HepG2 (cell line): ENCODE measurements around the gene OGG1. TPM values are rescaled to one million over a fixed set of nuclear protein-coding genes. Genes with fewer than 3 reads are reported as not detected.

ENCODE experiments used
- AHR ChIP-seq: IDR thresholded peaks from 2 replicates; pipeline ENCODE4 v1.6.1; 2018; ENCODE audit warnings: missing genetic modification reagents, missing compliant biosample characterization
- E2F2 ChIP-seq: sonication (generic); formaldehyde crosslinking; IDR thresholded peaks from 2 replicates; pipeline ENCODE4 v1.4.0; 2020; ENCODE audit warnings: missing genetic modification reagents, borderline replicate concordance
- GPN1 ChIP-seq: sonication (generic); formaldehyde crosslinking; IDR thresholded peaks from 2 replicates; pipeline ENCODE4 v1.5.1; 2020; ENCODE audit warnings: missing genetic modification reagents, borderline replicate concordance
- GZF1 ChIP-seq: sonication (generic); formaldehyde crosslinking; IDR thresholded peaks from 2 replicates; pipeline ENCODE4 v1.5.1; 2020; ENCODE audit warnings: mild to moderate bottlenecking, missing genetic modification reagents
- HES4 ChIP-seq: sonication (generic); formaldehyde crosslinking; IDR thresholded peaks from 2 replicates; pipeline ENCODE4 v1.9.0; 2021; ENCODE audit warnings: mild to moderate bottlenecking, missing genetic modification reagents, borderline replicate concordance
- ISL2 ChIP-seq: sonication (generic); formaldehyde crosslinking; IDR thresholded peaks from 2 replicates; pipeline ENCODE4 v1.5.0; 2020; ENCODE audit warnings: missing genetic modification reagents
- KAT2B ChIP-seq: fragments of 150-350 bp; IDR thresholded peaks from 2 replicates; pipeline ENCODE4 v1.6.1; 2014; ENCODE audit warnings: low read depth, low read length, borderline replicate concordance
- MAFG ChIP-seq: sonication (generic); formaldehyde crosslinking; IDR thresholded peaks from 2 replicates; pipeline ENCODE4 v1.5.1; 2020; ENCODE audit warnings: mild to moderate bottlenecking, missing genetic modification reagents
- MED8 ChIP-seq: sonication (generic); formaldehyde crosslinking; IDR thresholded peaks from 2 replicates; pipeline ENCODE4 v1.8.1; 2023; ENCODE audit warnings: mild to moderate bottlenecking, missing genetic modification reagents; ENCODE audit not compliant: insufficient replicate concordance
- MIXL1 ChIP-seq: IDR thresholded peaks from 2 replicates; pipeline ENCODE4 v1.6.1; 2016
- NR0B2 ChIP-seq: sonication (generic); formaldehyde crosslinking; IDR thresholded peaks from 2 replicates; pipeline ENCODE4 v1.4.0; 2020; ENCODE audit warnings: mild to moderate bottlenecking, missing genetic modification reagents
- SAFB2 ChIP-seq: sonication (generic); formaldehyde crosslinking; IDR thresholded peaks from 2 replicates; pipeline ENCODE4 v1.5.1; 2020; ENCODE audit warnings: missing genetic modification reagents, low read depth, mild to moderate bottlenecking, borderline replicate concordance
- SIN3A ChIP-seq: IDR thresholded peaks from 2 replicates; pipeline ENCODE4 v1.6.1; 2011; ENCODE audit warnings: low read depth, mild to moderate bottlenecking, control low read depth, low read length, borderline replicate concordance
- SIX4 ChIP-seq: sonication (generic); formaldehyde crosslinking; IDR thresholded peaks from 2 replicates; pipeline ENCODE4 v1.4.0; 2020; ENCODE audit warnings: missing genetic modification reagents
- TAF15 ChIP-seq: fragments of 200-400 bp; formaldehyde crosslinking; IDR thresholded peaks from one replicate; pipeline ENCODE4 v1.6.1; 2018; ENCODE audit warnings: mild to moderate bottlenecking, low read depth, low read length; ENCODE audit not compliant: poor library complexity, severe bottlenecking
- TCF12 ChIP-seq, 2 experiments: fragments of 450-650 bp in 1 of 2; sonication (generic) in 1 of 2; formaldehyde crosslinking in 1 of 2; IDR thresholded peaks; 2 replicates each; pipeline versions ENCODE4 v1.6.1 to v1.8.0; 2017 to 2022; ENCODE audit warnings: antibody characterized with exemption in 1 of 2, mild to moderate bottlenecking in 1 of 2, missing genetic modification reagents in 1 of 2, moderate library complexity in 1 of 2
- ZBTB38 ChIP-seq: sonication (generic); formaldehyde crosslinking; IDR thresholded peaks from 2 replicates; pipeline ENCODE4 v1.5.1; 2020; ENCODE audit warnings: mild to moderate bottlenecking, missing genetic modification reagents
- ZFP90 ChIP-seq: sonication (generic); formaldehyde crosslinking; IDR thresholded peaks from 2 replicates; pipeline ENCODE4 v1.8.0; 2022; ENCODE audit warnings: missing genetic modification reagents, mild to moderate bottlenecking, inconsistent platforms, borderline replicate concordance
- ZGPAT ChIP-seq: IDR thresholded peaks from 2 replicates; pipeline ENCODE4 v1.6.1; 2016; ENCODE audit warnings: mild to moderate bottlenecking
- ZNF230 ChIP-seq: sonication (generic); formaldehyde crosslinking; IDR thresholded peaks from 2 replicates; pipeline ENCODE4 v1.4.0; 2020; ENCODE audit warnings: mild to moderate bottlenecking, missing genetic modification reagents
- ZNF232 ChIP-seq: sonication (generic); formaldehyde crosslinking; IDR thresholded peaks from 2 replicates; pipeline ENCODE4 v1.4.0; 2020; ENCODE audit warnings: missing genetic modification reagents, borderline replicate concordance
- ZNF468 ChIP-seq: sonication (generic); formaldehyde crosslinking; IDR thresholded peaks from 2 replicates; pipeline ENCODE4 v1.8.0; 2022; ENCODE audit warnings: mild to moderate bottlenecking, moderate library complexity, missing genetic modification reagents
- ZNF496 ChIP-seq: sonication (generic); formaldehyde crosslinking; IDR thresholded peaks from 2 replicates; pipeline ENCODE4 v1.8.1; 2023; ENCODE audit warnings: mild to moderate bottlenecking, moderate library complexity, missing genetic modification reagents; ENCODE audit not compliant: insufficient replicate concordance
- ZNF556 ChIP-seq: sonication (generic); formaldehyde crosslinking; IDR thresholded peaks from 2 replicates; pipeline ENCODE4 v1.4.0; 2020; ENCODE audit warnings: mild to moderate bottlenecking, missing genetic modification reagents, borderline replicate concordance
- ZNF563 ChIP-seq: sonication (generic); formaldehyde crosslinking; IDR thresholded peaks from 2 replicates; pipeline ENCODE4 v1.8.0; 2022; ENCODE audit warnings: mild to moderate bottlenecking, moderate library complexity, missing genetic modification reagents
- polyA plus RNA-seq, 8 experiments: library from polyadenylated mRNA; depleted of rRNA in 3 of 8; stranded (reverse) in 7 of 8; unstranded in 1 of 8; fragments of >200 nt; fragmentation: Illumina TruSeq in 4 of 8; extraction: Trizol in 4 of 8; gene quantifications; 2 replicates each; pipeline versions ENCODE4 v1.2.1 to v1.2.3, GENCODE V29; 2011 to 2016; ENCODE audit warnings: low read depth in 4 of 8, missing spikeins in 1 of 8, mixed read lengths in 1 of 8; ENCODE audit not compliant: insufficient read depth in 1 of 8
- total RNA-seq, 5 experiments: library from RNA; depleted of rRNA; stranded (reverse); fragments of >200 nt; fragmentation: Illumina TruSeq; extraction: Trizol; gene quantifications; 2 replicates each; pipeline ENCODE4 v1.2.3, GENCODE V29; 2016; ENCODE audit warnings: low read depth in 1 of 5
- TF ChIP-seq, protein P1 (sequence below): sonication (generic); formaldehyde crosslinking; IDR thresholded peaks from 2 replicates; pipeline ENCODE4 v1.4.0; 2020; ENCODE audit warnings: mild to moderate bottlenecking, missing genetic modification reagents

Gene OGG1
- total and polyA plus RNA-seq, 2 of the 13 experiments (the other 11 are each of a cell fraction or from before 2014, with no cell fraction given) = 28.7 to 33.2 TPM

GRCh38 chr3:9791790-9792404 is 42.1 kb downstream of the OGG1 start (continued):
- TF ChIP-seq ZGPAT (CRISPR knock-in tag) = no peak
- no peak for TF ChIP-seq TCF12 (IDR thresholded peaks at IDR 0.05)
- TF ChIP-seq TCF12 (CRISPR knock-in tag; IDR thresholded peaks at IDR 0.05) = no peak
- peak; percentile 20 for TF ChIP-seq MED8 (CRISPR knock-in tag)
- no peak for TF ChIP-seq ZNF496 (CRISPR knock-in tag)
- no peak for TF ChIP-seq SIN3A
- no peak for TF ChIP-seq KAT2B
- TF ChIP-seq MIXL1 (CRISPR knock-in tag) = no peak
- TF ChIP-seq GPN1 (CRISPR knock-in tag) = no peak
- no peak for TF ChIP-seq TAF15
- no peak for TF ChIP-seq ISL2 (CRISPR knock-in tag)
- TF ChIP-seq, protein P1, sequence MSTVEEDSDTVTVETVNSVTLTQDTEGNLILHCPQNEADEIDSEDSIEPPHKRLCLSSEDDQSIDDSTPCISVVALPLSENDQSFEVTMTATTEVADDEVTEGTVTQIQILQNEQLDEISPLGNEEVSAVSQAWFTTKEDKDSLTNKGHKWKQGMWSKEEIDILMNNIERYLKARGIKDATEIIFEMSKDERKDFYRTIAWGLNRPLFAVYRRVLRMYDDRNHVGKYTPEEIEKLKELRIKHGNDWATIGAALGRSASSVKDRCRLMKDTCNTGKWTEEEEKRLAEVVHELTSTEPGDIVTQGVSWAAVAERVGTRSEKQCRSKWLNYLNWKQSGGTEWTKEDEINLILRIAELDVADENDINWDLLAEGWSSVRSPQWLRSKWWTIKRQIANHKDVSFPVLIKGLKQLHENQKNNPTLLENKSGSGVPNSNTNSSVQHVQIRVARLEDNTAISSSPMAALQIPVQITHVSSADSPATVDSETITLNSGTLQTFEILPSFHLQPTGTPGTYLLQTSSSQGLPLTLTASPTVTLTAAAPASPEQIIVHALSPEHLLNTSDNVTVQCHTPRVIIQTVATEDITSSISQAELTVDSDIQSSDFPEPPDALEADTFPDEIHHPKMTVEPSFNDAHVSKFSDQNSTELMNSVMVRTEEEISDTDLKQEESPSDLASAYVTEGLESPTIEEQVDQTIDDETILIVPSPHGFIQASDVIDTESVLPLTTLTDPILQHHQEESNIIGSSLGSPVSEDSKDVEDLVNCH (CRISPR knock-in tag) = no peak
- TF ChIP-seq AHR (CRISPR knock-in tag) = no peak
- TF ChIP-seq GZF1 (CRISPR knock-in tag) = no peak
- TF ChIP-seq MAFG (CRISPR knock-in tag) = no peak
- no peak for TF ChIP-seq ZNF468 (CRISPR knock-in tag)
- peak; percentile 52; the same call in 1 of the 2 replicates for TF ChIP-seq ZFP90 (CRISPR knock-in tag)
- no peak for TF ChIP-seq HES4 (CRISPR knock-in tag)
- TF ChIP-seq NR0B2 (CRISPR knock-in tag) = no peak
- TF ChIP-seq ZNF230 (CRISPR knock-in tag) = no peak
- no peak for TF ChIP-seq ZNF563 (CRISPR knock-in tag)
- no peak for TF ChIP-seq ZNF556 (CRISPR knock-in tag)
- no peak for TF ChIP-seq SAFB2
- no peak for TF ChIP-seq ZBTB38
- TF ChIP-seq E2F2 (CRISPR knock-in tag) = no peak
- TF ChIP-seq ZNF232 (CRISPR knock-in tag) = 0 out of 2 replicates have a peak, but pooled peaks have one; percentile 29
- no peak for TF ChIP-seq SIX4 (CRISPR knock-in tag)
